Calu3 (cell line): Measurements from ENCODE around the gene GM2A. TPM values are rescaled to one million over a fixed set of nuclear protein-coding genes. Genes with fewer than 3 reads are reported as not detected.

Source experiments
- Bru-seq: library from RNA; stranded (reverse); fragments of 400-500 nt; gene quantifications from one replicate; lab custom pipeline; 2021; lab: Mats Ljungman, UMichigan
- BruChase-seq, 2 experiments: library from RNA; stranded (reverse); fragments of 400-500 nt; gene quantifications; one replicate each; lab custom pipeline; 2021; lab: Mats Ljungman, UMichigan
- BruUV-seq: library from RNA; stranded (reverse); fragments of 400-500 nt; replicated peaks from 2 replicates; lab custom pipeline; 2021; lab: Mats Ljungman, UMichigan
- CTCF ChIA-PET: fragments of 300-600 bp; sonication (Branson Sonifier 250); formaldehyde crosslinking; loops from one replicate; lab custom pipeline; 2022; ENCODE audit warnings: antibody characterized with exemption; lab: Charles Lee
- DNase-seq: peaks from one replicate; pipeline ENCODE4 v3.0.0; 2022
- H3K27ac Mint-ChIP-seq: one replicate; pipeline ENCODE4 v1.8.0; 2022; ENCODE audit warnings: mixed read lengths; ENCODE audit not compliant: unreplicated experiment
- H3K27me3 Mint-ChIP-seq: one replicate; pipeline ENCODE4 v1.8.0; 2022; ENCODE audit warnings: mixed read lengths; ENCODE audit not compliant: unreplicated experiment
- H3K36me3 Mint-ChIP-seq: one replicate; pipeline ENCODE4 v1.8.0; 2022; ENCODE audit warnings: mild to moderate bottlenecking, moderate library complexity, mixed read lengths; ENCODE audit not compliant: insufficient read depth, unreplicated experiment
- H3K4me1 Mint-ChIP-seq: one replicate; pipeline ENCODE4 v1.8.0; 2022; ENCODE audit warnings: mild to moderate bottlenecking, low read depth, mixed read lengths; ENCODE audit not compliant: unreplicated experiment
- H3K4me3 Mint-ChIP-seq: one replicate; pipeline ENCODE4 v1.8.0; 2022; ENCODE audit warnings: mild to moderate bottlenecking, low read depth, moderate library complexity, mixed read lengths; ENCODE audit not compliant: unreplicated experiment
- H3K9me3 Mint-ChIP-seq: one replicate; pipeline ENCODE4 v1.8.0; 2022; ENCODE audit warnings: low read depth, mixed read lengths; ENCODE audit not compliant: unreplicated experiment
- CTCF ChIP-seq: fragments of 200-600 bp; IDR thresholded peaks from one replicate; pipeline ENCODE4 v1.8.0; 2022; ENCODE audit warnings: antibody characterized with exemption; ENCODE audit not compliant: unreplicated experiment
- intact Hi-C: fragments of 100-400 bp; cut with micrococcal nuclease; formaldehyde crosslinking; loops from one replicate; pipeline ENCODE4 v1.10.0; 2022; ENCODE audit not compliant: unreplicated experiment
- long read RNA-seq: library from polyadenylated mRNA; stranded (forward); transcript quantifications from one replicate; pipeline ENCODE4 v2.0.0, GENCODE V29; 2022
- total RNA-seq: library from RNA; stranded (reverse); gene quantifications from 2 replicates; pipeline ENCODE4 v1.2.3, GENCODE V29; 2022

Gene GM2A
- 21.1 and 22.4 TPM in 2 replicates for total RNA-seq
- Bru-seq, nascent RNA: percentile 48 among the genes with signal in this experiment
- BruChase-seq, experiment 1, labeled RNA remaining after a 6-hour chase: percentile 72 among the genes with signal in this experiment
- percentile 55 among the genes with signal in this experiment for BruChase-seq, experiment 2, labeled RNA remaining after a 2-hour chase
- long read RNA-seq, transcript GM2A-201 (4 exons, 3,896 nt): major isoform, 14 of 21 reads
- long read RNA-seq, partial matches to known transcripts: 4 of 21 reads
- long read RNA-seq, other reads (novel, unspliced or antisense): 3 of 21 reads

GRCh38 chr5:151252762-151253604 lies at the start of gene GM2A:
Gene GM2A, plus strand, starts transcription at chr5:151253185. Its CDS starts 32 bp downstream, at chr5:151253217.
- CTCF ChIA-PET: interaction anchor here (0.6 to 2.2 kb wide), 19 partner anchors 10 to 1832 kb away, joined by 3 to 10 read pairs (median 4); partner anchors contain the start of genes CCDC69, SLC36A1 and SMIM3
- peak within 1 kb of the TSS; percentile 71 for H3K27ac Mint-ChIP-seq
- peak within 1 kb of the TSS; percentile 85 for H3K4me3 Mint-ChIP-seq
- peaks cover 11% of the 10 kb centered on the region for H3K4me1 Mint-ChIP-seq
- peak; percentile 99 for DNase-seq
- intact Hi-C loops: no loop called here
- BruUV-seq: TSS peak; percentile 73
- H3K36me3 Mint-ChIP-seq: peaks cover 23% of the 10 kb centered on the region
- H3K27me3 Mint-ChIP-seq: peaks cover 22% of the 10 kb centered on the region
- TF ChIP-seq CTCF: no peak
- no peaks in the 10 kb centered on the region for H3K9me3 Mint-ChIP-seq

- no peak overlapping the region for H3K27ac Mint-ChIP-seq
- H3K27me3 Mint-ChIP-seq: peaks cover 23% of the 10 kb centered on the region
- no peaks in the 10 kb centered on the region for H3K4me1 Mint-ChIP-seq
- no peaks in the 10 kb centered on the region for H3K9me3 Mint-ChIP-seq
- CTCF ChIA-PET: interaction anchor here (0.7 kb wide), 1 partner anchor 35 kb away, joined by 3 read pairs; no protein-coding TSS in a partner anchor
- no TSS peak for BruUV-seq
- no peak for DNase-seq
- no peak for TF ChIP-seq CTCF
- intact Hi-C loops: loop anchor here (10.0 kb wide), 1 partner anchor 399 kb away; no protein-coding TSS in a partner anchor
- H3K36me3 Mint-ChIP-seq: no peaks in the 10 kb centered on the region
- H3K4me3 Mint-ChIP-seq: no peak overlapping the region
Measured at GRCh38 chr5:151204051-151204450, 48.9 kb upstream of the GM2A start.

- no TSS peak for BruUV-seq
- CTCF ChIA-PET: no interaction called here
- intact Hi-C loops: loop anchor here (10.0 kb wide), 1 partner anchor 401 kb away; no protein-coding TSS in a partner anchor
- Mint-ChIP-seq H3K4me1 (no peaks in the 10 kb centered on the region), H3K27ac (no peak overlapping the region), H3K4me3 (no peak overlapping the region), H3K27me3 (peaks cover 18% of the 10 kb centered on the region), H3K9me3 (no peaks in the 10 kb centered on the region), H3K36me3 (no peaks in the 10 kb centered on the region)
- no peak for DNase-seq
- TF ChIP-seq CTCF: no peak
Measured at GRCh38 chr5:151205411-151205810, 47.6 kb upstream of the GM2A start.

GRCh38 chr5:151208481-151208914 lies 44.5 kb upstream of the GM2A start:
- Mint-ChIP-seq H3K4me3 (no peak overlapping the region), H3K4me1 (no peaks in the 10 kb centered on the region), H3K27ac (no peak overlapping the region), H3K9me3 (no peaks in the 10 kb centered on the region), H3K36me3 (no peaks in the 10 kb centered on the region), H3K27me3 (peaks cover 18% of the 10 kb centered on the region)
- intact Hi-C loops: loop anchor here (10.0 kb wide), 1 partner anchor 404 kb away; no protein-coding TSS in a partner anchor
- DNase-seq: no peak
- CTCF ChIA-PET: interaction anchor here (0.5 kb wide), 1 partner anchor 17 kb away, joined by 3 read pairs; no protein-coding TSS in a partner anchor
- BruUV-seq: no TSS peak
- no peak for TF ChIP-seq CTCF
